ENCODE data around the gene CALHM2. TPM values are rescaled to one million over a fixed set of nuclear protein-coding genes. Genes with fewer than 3 reads are reported as not detected.
"Not testable (repeated sequence)": the region's sequence is repeated elsewhere in the genome, so short reads cannot be mapped to it uniquely, and the experiment has no call there.

Gene CALHM2
- total and polyA plus RNA-seq, 3 experiments from 2014 or later, result 20.4 to 92.7 (median 22.2) TPM

DNA sequence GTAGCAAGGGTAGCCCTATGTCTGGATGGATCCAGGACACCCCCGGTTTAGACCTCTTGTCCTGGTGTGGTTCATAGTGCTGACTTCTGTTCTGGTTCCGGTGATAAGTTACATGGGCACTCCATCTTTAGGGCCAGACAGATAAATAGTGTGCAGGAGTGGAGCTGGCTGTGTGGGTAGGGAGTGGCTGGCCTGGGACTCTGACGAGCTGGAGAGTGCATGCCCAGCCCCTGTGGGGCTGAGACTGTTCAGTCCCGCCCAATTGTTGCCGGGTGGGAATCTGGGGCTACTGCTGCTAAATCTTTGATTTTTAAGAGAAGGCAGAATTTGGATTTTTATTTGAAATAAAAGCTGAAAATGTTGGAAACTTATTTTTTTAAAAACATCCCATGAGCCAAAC is 28.4 kb downstream of the CALHM2 start:
- Mint-ChIP-seq H3K36me3 (peaks cover 12 to 88% (median 35%) of the 10 kb centered on the region in 3 donors), H3K27me3 (no peaks in the 10 kb centered on the region), H3K9me3 (no peaks in the 10 kb centered on the region), H3K4me1 (peaks cover 6 to 9% (median 6%) of the 10 kb centered on the region in 3 donors), H3K4me3 (no peak overlapping the region), H3K27ac (no peak overlapping the region)
- H3K27me3 ChIP-seq (ENCODE audit: insufficient read depth, low read length, poor library complexity, severe bottlenecking), result no peaks in the 10 kb centered on the region
- H3K9me3 ChIP-seq (ENCODE audit: low read length), result no peaks in the 10 kb centered on the region
- ChIA-PET CTCF (interaction anchor here (2.2 kb wide), 1 partner anchor 62 kb away, joined by 9 read pairs; no protein-coding TSS in a partner anchor), POLR2A (no interaction called here)
- peaks cover 64% of the 10 kb centered on the region for H3K36me3 ChIP-seq (ENCODE audit: insufficient read depth, low read length)
- no peak overlapping the region for H3K4me3 ChIP-seq (ENCODE audit: low read length)
- DNase-seq, result no peak
- peaks cover 4% of the 10 kb centered on the region for H3K4me1 ChIP-seq (ENCODE audit: insufficient read depth, low read length)
- H3K27ac ChIP-seq (ENCODE audit: low read depth, low read length), result no peak overlapping the region

DNA sequence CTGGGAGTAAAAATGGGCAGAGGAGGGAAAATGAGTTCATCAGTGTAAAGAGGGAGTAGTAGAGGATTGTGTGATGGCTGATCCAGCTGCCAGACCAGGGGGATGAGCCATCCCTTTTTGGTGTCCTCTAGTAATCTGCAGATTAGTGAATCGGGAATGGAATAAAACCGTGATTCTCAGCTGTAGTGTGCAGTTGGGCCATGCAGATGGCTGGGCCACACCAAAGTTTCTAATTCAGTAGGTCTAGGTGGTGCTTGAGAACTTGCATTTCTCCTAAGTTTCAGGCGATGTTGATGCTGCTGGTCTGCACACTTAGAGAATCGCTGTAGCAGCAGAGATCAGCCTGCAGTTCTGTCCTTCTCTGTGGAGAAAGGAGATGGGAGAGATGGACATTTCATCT is 33.1 kb downstream of the CALHM2 start:
- no peaks in the 10 kb centered on the region for H3K4me1 ChIP-seq (ENCODE audit: insufficient read depth, low read length)
- no peaks in the 10 kb centered on the region for H3K9me3 Mint-ChIP-seq
- H3K27ac ChIP-seq (ENCODE audit: low read depth, low read length), result no peak overlapping the region
- peaks cover 10 to 92% (median 55%) of the 10 kb centered on the region in 3 donors for H3K36me3 Mint-ChIP-seq
- CTCF ChIA-PET, result interaction anchor here (0.8 to 10.1 kb wide), 5 partner anchors 12 to 267 kb away, joined by 3 to 203 read pairs (median 3); partner anchors contain the start of genes CALHM2 and NEURL1
- no peak overlapping the region for H3K27ac Mint-ChIP-seq
- no peak for DNase-seq
- H3K4me3 ChIP-seq (ENCODE audit: low read length), result no peak overlapping the region
- no peaks in the 10 kb centered on the region for H3K27me3 ChIP-seq (ENCODE audit: insufficient read depth, low read length, poor library complexity, severe bottlenecking)
- POLR2A ChIA-PET, result no interaction called here
- peaks cover 86% of the 10 kb centered on the region for H3K36me3 ChIP-seq (ENCODE audit: insufficient read depth, low read length)
- no peaks in the 10 kb centered on the region for H3K27me3 Mint-ChIP-seq
- no peaks in the 10 kb centered on the region for H3K9me3 ChIP-seq (ENCODE audit: low read length)
- no peak overlapping the region for H3K4me3 Mint-ChIP-seq
- H3K4me1 Mint-ChIP-seq, result peaks cover 0 to 7% (median under 1%) of the 10 kb centered on the region in 3 donors

DNA sequence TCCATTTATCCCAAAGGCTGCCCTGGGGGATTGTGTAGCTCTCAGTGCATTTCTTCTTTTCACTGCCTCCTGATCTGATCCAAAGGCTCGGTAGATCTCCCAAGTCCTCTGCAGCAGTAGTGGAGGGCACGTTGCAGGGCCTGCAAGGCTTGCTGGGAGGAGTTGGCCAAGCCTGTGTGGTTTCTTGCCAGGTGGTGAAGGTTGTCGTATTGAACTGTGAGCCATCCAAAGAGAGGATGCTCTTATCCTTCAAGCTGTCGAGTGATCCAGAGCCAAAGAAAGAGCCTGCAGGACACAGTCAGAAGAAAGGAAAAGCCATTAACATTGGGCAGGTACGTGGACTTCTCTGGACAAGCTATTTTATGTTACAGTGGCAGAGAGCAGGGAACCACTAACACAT is 34.6 kb downstream of the CALHM2 start:
- no peaks in the 10 kb centered on the region for H3K27me3 Mint-ChIP-seq
- POLR2A ChIA-PET, result interaction anchor here (1.1 kb wide), 1 partner anchor 33 kb away, joined by 4 read pairs; no protein-coding TSS in a partner anchor

DNA sequence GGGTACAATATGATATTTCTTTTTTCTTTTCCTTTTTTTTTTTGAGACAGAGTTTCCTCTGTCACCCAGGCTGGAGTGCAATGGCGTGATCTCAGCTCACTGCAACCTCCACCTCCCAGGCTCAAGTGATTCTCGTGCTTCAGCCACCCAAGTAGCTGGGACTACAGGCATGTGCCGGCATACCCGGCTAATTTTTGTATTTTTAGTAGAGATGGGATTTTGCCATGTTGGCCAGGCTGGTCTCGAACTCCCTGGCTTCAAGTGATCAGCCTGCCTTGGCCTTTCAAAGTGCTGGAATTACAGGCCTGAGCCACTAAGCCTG is 35.1 kb downstream of the CALHM2 start:
- H3K27ac ChIP-seq (ENCODE audit: low read depth, low read length); H3K27me3 ChIP-seq (ENCODE audit: insufficient read depth, low read length, poor library complexity, severe bottlenecking); H3K4me1 ChIP-seq (ENCODE audit: insufficient read depth, low read length); H3K4me3 ChIP-seq (ENCODE audit: low read length); H3K9me3 ChIP-seq (ENCODE audit: low read length); H3K4me3 Mint-ChIP-seq; DNase-seq; H3K4me1 Mint-ChIP-seq; H3K9me3 Mint-ChIP-seq; H3K27me3 Mint-ChIP-seq: not testable (repeated sequence)
- CTCF ChIA-PET, result interaction anchor here (0.7 to 10.1 kb wide), 19 partner anchors 10 to 146 kb away, joined by 3 to 203 read pairs (median 5); partner anchors contain the start of genes ATP5MK, CALHM2, CALHM3 and NEURL1
- H3K36me3 Mint-ChIP-seq, result peaks cover 10 to 90% (median 46%) of the 10 kb centered on the region in 3 donors
- POLR2A ChIA-PET, result interaction anchor here (0.5 to 1.1 kb wide), 2 partner anchors 33 to 167 kb away, joined by 3 to 4 read pairs; no protein-coding TSS in a partner anchor
- H3K27ac Mint-ChIP-seq, result peak overlapping the region in 1 of 8 donors; percentile 52
- H3K36me3 ChIP-seq (ENCODE audit: insufficient read depth, low read length), result peaks cover 80% of the 10 kb centered on the region

More for the DNA sequence above, 34.6 kb downstream of the CALHM2 start:
- H3K4me1 Mint-ChIP-seq, result peaks cover 0 to 7% (median 0%) of the 10 kb centered on the region in 3 donors
- H3K4me3 Mint-ChIP-seq, result no peak overlapping the region
- no peak overlapping the region for H3K27ac Mint-ChIP-seq
- H3K4me3 ChIP-seq (ENCODE audit: low read length), result no peak overlapping the region
- H3K27me3 ChIP-seq (ENCODE audit: insufficient read depth, low read length, poor library complexity, severe bottlenecking), result no peaks in the 10 kb centered on the region
- peaks cover 10 to 92% (median 50%) of the 10 kb centered on the region in 3 donors for H3K36me3 Mint-ChIP-seq
- H3K4me1 ChIP-seq (ENCODE audit: insufficient read depth, low read length), result no peaks in the 10 kb centered on the region
- DNase-seq, result no peak
- H3K27ac ChIP-seq (ENCODE audit: low read depth, low read length), result no peak overlapping the region
- CTCF ChIA-PET, result interaction anchor here (0.8 to 10.1 kb wide), 16 partner anchors 9 to 145 kb away, joined by 3 to 203 read pairs (median 6); partner anchors contain the start of genes ATP5MK, CALHM2, CALHM3 and NEURL1
- H3K9me3 Mint-ChIP-seq, result no peaks in the 10 kb centered on the region
- H3K36me3 ChIP-seq (ENCODE audit: insufficient read depth, low read length), result peaks cover 85% of the 10 kb centered on the region
- H3K9me3 ChIP-seq (ENCODE audit: low read length), result no peaks in the 10 kb centered on the region

DNA sequence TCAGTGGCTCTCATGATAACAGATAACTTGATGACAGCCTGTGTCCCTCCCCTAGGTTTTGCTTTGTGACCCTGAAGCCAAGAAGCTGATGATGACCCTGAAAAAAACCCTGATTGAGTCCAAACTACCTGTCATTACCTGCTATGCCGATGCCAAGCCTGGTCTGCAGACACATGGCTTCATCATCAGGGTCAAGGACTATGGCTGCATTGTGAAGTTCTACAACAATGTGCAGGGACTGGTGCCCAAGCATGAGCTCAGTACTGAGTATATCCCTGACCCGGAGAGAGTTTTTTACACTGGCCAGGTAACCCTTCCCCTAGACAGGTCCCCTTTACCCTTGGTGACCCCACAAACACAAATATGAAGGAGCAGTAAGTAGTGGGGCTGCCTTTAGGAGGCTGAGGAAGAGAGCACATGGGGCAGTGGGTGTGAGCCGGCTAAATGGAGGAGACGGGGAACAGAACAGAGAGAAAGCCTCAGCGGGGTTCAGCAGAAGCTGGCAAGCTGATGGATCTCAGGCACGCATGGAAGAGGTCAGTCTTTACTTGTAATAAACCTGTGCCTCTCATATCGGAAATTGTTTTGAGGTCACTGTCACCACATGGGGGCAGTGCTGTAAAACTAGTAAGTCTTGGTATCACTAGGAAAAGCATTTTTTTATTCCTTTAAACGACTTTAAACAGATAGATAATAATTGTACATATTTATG is 35.6 kb downstream of the CALHM2 start:
- no peaks in the 10 kb centered on the region for H3K9me3 Mint-ChIP-seq
- Histone ChIP-seq H3K9me3 (ENCODE audit: low read length) (no peaks in the 10 kb centered on the region), H3K36me3 (ENCODE audit: insufficient read depth, low read length) (peaks cover 80% of the 10 kb centered on the region), H3K27ac (ENCODE audit: low read depth, low read length) (no peak overlapping the region), H3K27me3 (ENCODE audit: insufficient read depth, low read length, poor library complexity, severe bottlenecking) (no peaks in the 10 kb centered on the region), H3K4me3 (ENCODE audit: low read length) (no peak overlapping the region), H3K4me1 (ENCODE audit: insufficient read depth, low read length) (no peaks in the 10 kb centered on the region)
- peaks cover 0 to 7% (median 0%) of the 10 kb centered on the region in 3 donors for H3K4me1 Mint-ChIP-seq
- H3K27me3 Mint-ChIP-seq, result no peaks in the 10 kb centered on the region
- ChIA-PET CTCF (interaction anchor here (0.7 to 10.1 kb wide), 20 partner anchors 10 to 146 kb away, joined by 3 to 203 read pairs (median 5); partner anchors contain the start of genes ATP5MK, CALHM2, CALHM3 and NEURL1), POLR2A (interaction anchor here (0.5 kb wide), 1 partner anchor 168 kb away, joined by 3 read pairs; no protein-coding TSS in a partner anchor)
- peak overlapping the region in 4 of 8 donors; percentile 17 to 85 (median 64) for H3K27ac Mint-ChIP-seq
- H3K36me3 Mint-ChIP-seq, result peaks cover 10 to 91% (median 46%) of the 10 kb centered on the region in 3 donors
- peak; percentile 45 to 73 (median 51) for DNase-seq
- H3K4me3 Mint-ChIP-seq, result no peak overlapping the region

DNA sequence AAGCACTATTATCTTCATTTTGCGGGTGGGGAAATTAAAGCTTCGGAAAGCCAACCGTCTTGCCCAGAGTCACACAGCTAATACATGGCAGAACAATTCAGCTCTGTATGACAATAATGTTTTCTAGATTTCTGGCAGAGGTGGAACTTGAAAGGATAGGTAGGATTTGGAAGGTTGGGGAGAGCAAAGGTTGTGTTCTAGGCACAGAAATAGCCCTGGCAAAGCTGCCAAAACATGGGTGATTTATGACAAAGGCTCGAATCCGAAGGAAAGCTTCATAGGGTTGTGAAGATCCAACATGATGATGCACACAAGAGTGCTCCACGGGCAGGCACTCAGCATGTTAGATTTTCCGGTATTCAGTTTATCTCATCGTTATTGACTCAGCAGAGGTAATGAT is 36.6 kb downstream of the CALHM2 start:
- Histone ChIP-seq H3K36me3 (ENCODE audit: insufficient read depth, low read length) (peaks cover 72% of the 10 kb centered on the region), H3K4me3 (ENCODE audit: low read length) (no peak overlapping the region), H3K9me3 (ENCODE audit: low read length) (no peaks in the 10 kb centered on the region), H3K4me1 (ENCODE audit: insufficient read depth, low read length) (no peaks in the 10 kb centered on the region), H3K27ac (ENCODE audit: low read depth, low read length) (no peak overlapping the region), H3K27me3 (ENCODE audit: insufficient read depth, low read length, poor library complexity, severe bottlenecking) (no peaks in the 10 kb centered on the region)
- ChIA-PET CTCF (interaction anchor here (1.0 to 10.1 kb wide), 10 partner anchors 9 to 127 kb away, joined by 3 to 203 read pairs (median 10); partner anchors contain the start of genes CALHM2, CALHM3 and NEURL1), POLR2A (no interaction called here)
- DNase-seq, result no peak
- H3K4me3 Mint-ChIP-seq, result no peak overlapping the region
- no peaks in the 10 kb centered on the region for H3K27me3 Mint-ChIP-seq
- H3K36me3 Mint-ChIP-seq, result peaks cover 7 to 86% (median 42%) of the 10 kb centered on the region in 3 donors
- peaks cover 0 to 7% (median 0%) of the 10 kb centered on the region in 3 donors for H3K4me1 Mint-ChIP-seq
- no peaks in the 10 kb centered on the region for H3K9me3 Mint-ChIP-seq
- H3K27ac Mint-ChIP-seq, result no peak overlapping the region

DNA sequence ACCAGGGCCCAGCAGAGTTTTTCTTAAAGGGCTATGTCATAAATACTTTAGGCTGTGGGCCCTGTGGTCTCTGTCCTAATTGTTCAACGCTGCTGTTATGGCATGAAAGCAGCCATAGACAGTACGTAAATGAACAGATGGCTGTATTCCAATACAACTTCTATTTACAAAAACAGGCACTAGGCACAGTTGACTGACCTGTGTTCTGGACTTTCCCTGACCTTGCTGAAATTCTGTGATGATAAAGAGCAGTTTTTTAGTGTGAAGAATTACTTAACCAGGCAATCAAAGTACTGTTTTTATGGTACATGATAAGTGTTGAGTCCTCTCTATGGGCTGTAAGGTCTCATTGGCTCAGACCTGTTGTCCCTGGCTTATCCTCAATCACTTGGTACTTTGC is 38.6 kb downstream of the CALHM2 start:
- no peaks in the 10 kb centered on the region for H3K9me3 Mint-ChIP-seq
- ChIA-PET CTCF (interaction anchor here (10.1 kb wide), 1 partner anchor 75 kb away, joined by 203 read pairs; the partner anchor contains the start of gene NEURL1), POLR2A (no interaction called here)
- Histone ChIP-seq H3K36me3 (ENCODE audit: insufficient read depth, low read length) (peaks cover 62% of the 10 kb centered on the region), H3K27me3 (ENCODE audit: insufficient read depth, low read length, poor library complexity, severe bottlenecking) (no peaks in the 10 kb centered on the region), H3K4me1 (ENCODE audit: insufficient read depth, low read length) (no peaks in the 10 kb centered on the region), H3K9me3 (ENCODE audit: low read length) (no peaks in the 10 kb centered on the region), H3K27ac (ENCODE audit: low read depth, low read length) (no peak overlapping the region), H3K4me3 (ENCODE audit: low read length) (no peak overlapping the region)
- peaks cover 0 to 7% (median 0%) of the 10 kb centered on the region in 3 donors for H3K4me1 Mint-ChIP-seq
- DNase-seq, result no peak
- no peaks in the 10 kb centered on the region for H3K27me3 Mint-ChIP-seq
- peaks cover 7 to 86% (median 41%) of the 10 kb centered on the region in 3 donors for H3K36me3 Mint-ChIP-seq
- H3K4me3 Mint-ChIP-seq, result no peak overlapping the region
- no peak overlapping the region for H3K27ac Mint-ChIP-seq
